Measurements from ENCODE around the gene CCDC185.

CCDC185 gene

DNA sequence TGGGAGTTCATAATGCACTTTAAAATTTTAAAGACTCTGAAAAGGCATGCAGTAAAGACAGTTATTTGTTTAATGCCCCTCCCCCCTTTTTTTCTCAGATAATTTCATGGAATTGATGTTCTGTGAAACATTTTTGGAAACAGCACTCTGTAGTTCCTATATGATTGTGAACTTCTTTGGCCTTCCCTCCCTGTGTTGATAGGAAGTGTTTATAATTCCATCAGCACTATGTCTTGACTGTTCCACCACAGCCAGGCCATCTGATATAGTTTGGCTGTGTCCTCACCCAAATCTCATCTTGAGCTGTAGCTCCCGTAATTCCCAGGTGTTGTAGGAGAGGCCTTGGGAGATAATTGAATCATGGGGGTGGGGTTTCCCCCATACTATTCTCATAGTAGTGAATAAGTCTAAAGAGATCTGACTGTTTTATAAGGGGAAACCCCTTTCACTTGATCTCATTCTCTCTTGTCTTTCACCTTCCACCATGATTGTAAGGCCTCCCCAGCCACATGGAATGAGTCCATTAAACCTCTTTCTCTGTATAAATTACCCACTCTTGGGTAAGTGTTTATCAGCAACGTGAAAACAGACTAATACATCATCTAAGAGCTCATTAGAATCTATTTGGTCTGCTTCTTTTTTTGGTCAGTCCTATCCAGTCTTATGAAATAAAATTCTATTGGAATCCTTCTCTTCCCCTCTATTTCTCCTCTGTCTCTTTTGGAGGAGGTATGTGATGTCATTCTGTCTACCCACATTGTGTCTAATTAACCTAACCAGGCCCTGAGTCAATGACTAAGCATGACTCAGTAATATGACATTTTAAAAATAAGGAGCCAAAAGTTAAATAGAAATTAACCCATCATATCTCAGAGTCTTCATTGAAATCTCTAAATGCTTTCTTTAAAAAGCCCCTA, 8.9 kb downstream of the CCDC185 start:
- Histone ChIP-seq H3K9ac (ENCODE audit: low read depth, low read length, poor library complexity) (no peak overlapping the region), H3K9me3 (replicated peaks in 1 of 2; ENCODE audit: control insufficient read depth in 2 of 2, insufficient read depth in 1 of 2, low read depth in 1 of 2, low read length in 2 of 2) (no peaks in the 10 kb centered on the region), H3K4me1 (ENCODE audit: control insufficient read depth in 2 of 2, insufficient read depth in 1 of 2, low read depth in 1 of 2, low read length in 2 of 2) (no peaks in the 10 kb centered on the region), H3K27me3 (ENCODE audit: control insufficient read depth in 3 of 3, insufficient read depth in 3 of 3, low read depth in 1 of 3, low read length in 3 of 3) (no peaks in the 10 kb centered on the region), H4K8ac (ENCODE audit: low read depth, low read length) (no peak overlapping the region), H3K4ac (ENCODE audit: low read length) (no peak overlapping the region), H2BK12ac (ENCODE audit: low read length) (no peak overlapping the region), H3K23ac (ENCODE audit: low read depth, low read length, poor library complexity) (no peak overlapping the region), H2AK5ac (ENCODE audit: low read depth, low read length) (no peak overlapping the region), H2AFZ (ENCODE audit: low read length) (no peak overlapping the region), H4K91ac (ENCODE audit: low read depth, low read length, poor library complexity) (no peak overlapping the region), H3K27ac (replicated peaks; ENCODE audit: low read length) (no peak overlapping the region), H3K18ac (ENCODE audit: low read length) (no peak overlapping the region), H3K14ac (ENCODE audit: low read length) (no peak overlapping the region), H3K4me3 (ENCODE audit: low read length in 2 of 2) (no peak overlapping the region), H3K79me1 (ENCODE audit: low read depth, low read length) (peaks cover 4% of the 10 kb centered on the region), H2BK120ac (ENCODE audit: low read depth, low read length) (no peak overlapping the region), H3K36me3 (replicated peaks in 1 of 2; ENCODE audit: control insufficient read depth in 2 of 2, insufficient read depth in 2 of 2, low read length in 2 of 2) (no peaks in the 10 kb centered on the region), H3K4me2 (ENCODE audit: insufficient read depth, low read length, poor library complexity, severe bottlenecking) (no peak overlapping the region), H2BK15ac (ENCODE audit: low read length) (no peak overlapping the region), H2BK5ac (ENCODE audit: low read length) (no peak overlapping the region)
- no peak for DNase-seq (ENCODE audit: low spot score)
- no CpG with 5 or more reads among the region's 2 CpGs for WGBS, 2 donors (ENCODE audit: extremely low coverage in 2 of 2, insufficient read length in 2 of 2, insufficient replicate concordance in 1 of 2)

DNA sequence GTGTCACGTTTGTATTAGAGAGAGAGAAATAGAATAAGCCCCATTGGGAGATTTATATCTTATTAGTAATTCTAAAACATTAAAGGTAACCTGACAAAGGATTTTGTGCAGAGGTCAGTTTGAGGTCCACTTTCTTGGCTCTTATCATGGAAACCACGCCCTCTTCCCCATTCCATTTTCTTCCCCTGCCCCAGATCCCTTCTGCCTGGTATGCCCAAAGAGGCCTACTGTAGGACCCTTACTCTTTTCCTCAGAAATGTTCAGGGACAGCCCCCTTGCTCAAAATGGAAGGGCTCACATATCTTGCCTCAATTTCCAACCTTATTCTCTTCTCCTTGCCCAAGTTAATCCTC, 9.6 kb downstream of the CCDC185 start:
- Histone ChIP-seq H3K9me3 (replicated peaks in 1 of 2; ENCODE audit: control insufficient read depth in 2 of 2, insufficient read depth in 1 of 2, low read depth in 1 of 2, low read length in 2 of 2) (no peaks in the 10 kb centered on the region), H3K36me3 (replicated peaks in 1 of 2; ENCODE audit: control insufficient read depth in 2 of 2, insufficient read depth in 2 of 2, low read length in 2 of 2) (no peaks in the 10 kb centered on the region), H2AFZ (ENCODE audit: low read length) (no peak overlapping the region), H3K4me2 (ENCODE audit: insufficient read depth, low read length, poor library complexity, severe bottlenecking) (no peak overlapping the region), H3K23ac (ENCODE audit: low read depth, low read length, poor library complexity) (no peak overlapping the region), H3K79me1 (ENCODE audit: low read depth, low read length) (peaks cover 4% of the 10 kb centered on the region), H4K91ac (ENCODE audit: low read depth, low read length, poor library complexity) (no peak overlapping the region), H2BK12ac (ENCODE audit: low read length) (no peak overlapping the region), H2AK5ac (ENCODE audit: low read depth, low read length) (no peak overlapping the region), H2BK5ac (ENCODE audit: low read length) (no peak overlapping the region), H3K14ac (ENCODE audit: low read length) (no peak overlapping the region), H2BK15ac (ENCODE audit: low read length) (no peak overlapping the region), H3K4me3 (ENCODE audit: low read length in 2 of 2) (no peak overlapping the region), H3K4ac (ENCODE audit: low read length) (no peak overlapping the region), H4K8ac (ENCODE audit: low read depth, low read length) (no peak overlapping the region), H3K27ac (replicated peaks; ENCODE audit: low read length) (no peak overlapping the region), H3K27me3 (ENCODE audit: control insufficient read depth in 3 of 3, insufficient read depth in 3 of 3, low read depth in 1 of 3, low read length in 3 of 3) (no peaks in the 10 kb centered on the region), H2BK120ac (ENCODE audit: low read depth, low read length) (no peak overlapping the region), H3K4me1 (ENCODE audit: control insufficient read depth in 2 of 2, insufficient read depth in 1 of 2, low read depth in 1 of 2, low read length in 2 of 2) (no peaks in the 10 kb centered on the region), H3K18ac (ENCODE audit: low read length) (no peak overlapping the region), H3K9ac (ENCODE audit: low read depth, low read length, poor library complexity) (no peak overlapping the region)
- no peak for DNase-seq (ENCODE audit: low spot score)
- WGBS, 2 donors (ENCODE audit: extremely low coverage in 2 of 2, insufficient read length in 2 of 2, insufficient replicate concordance in 1 of 2), result no CpG with 5 or more reads among the region's 2 CpGs

DNA sequence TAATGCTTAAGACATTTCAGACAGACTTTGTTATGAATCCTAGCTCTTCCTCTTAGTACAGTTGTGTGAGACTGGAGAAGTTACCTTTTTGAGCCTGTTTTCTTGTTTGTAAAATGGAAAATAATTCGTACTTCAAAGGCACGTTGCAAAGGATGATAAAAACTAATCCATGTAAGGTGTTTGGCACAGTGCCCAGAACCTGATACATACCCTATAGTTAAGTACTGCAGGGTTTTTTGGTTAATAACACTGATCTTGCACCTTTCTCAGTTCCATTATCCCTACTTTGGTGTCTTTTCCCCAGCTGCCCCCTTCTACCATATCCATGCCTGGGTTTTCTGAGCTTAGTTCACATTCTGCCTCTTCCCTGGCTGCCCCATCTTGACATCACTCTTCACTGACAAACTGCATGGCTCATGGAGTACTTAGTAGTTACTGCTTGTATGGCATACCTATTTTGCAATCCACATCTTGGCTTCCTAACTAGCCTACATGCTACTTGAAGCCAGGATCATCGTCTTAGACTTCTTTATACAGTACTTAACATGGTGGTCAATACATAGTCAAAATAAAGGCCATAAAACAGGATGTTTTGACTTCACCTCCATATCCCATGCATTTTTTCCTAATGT, 10.1 kb downstream of the CCDC185 start:
- no peak overlapping the region for H3K4ac ChIP-seq (ENCODE audit: low read length)

DNA sequence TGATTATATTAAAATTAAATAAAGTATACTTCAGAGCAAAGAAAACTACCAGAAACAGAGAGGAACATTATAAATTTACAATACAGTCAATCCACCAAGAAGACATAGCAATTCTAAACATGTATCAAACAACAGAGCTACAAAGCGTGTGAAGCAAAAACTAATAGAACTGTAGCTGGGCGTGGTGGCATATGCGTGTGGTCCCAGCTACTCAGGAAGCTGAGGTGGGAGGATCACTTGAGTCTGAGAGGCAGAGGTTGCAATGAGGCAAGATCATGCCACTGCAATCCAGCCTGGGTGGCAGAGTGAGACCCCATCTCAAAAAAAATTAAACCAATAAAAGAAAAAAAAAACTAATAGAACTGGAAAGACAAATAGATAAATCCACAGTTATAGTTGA, 12.3 kb downstream of the CCDC185 start:
- Histone ChIP-seq H4K8ac (ENCODE audit: low read depth, low read length) (no peak overlapping the region), H4K91ac (ENCODE audit: low read depth, low read length, poor library complexity) (no peak overlapping the region), H3K9ac (ENCODE audit: low read depth, low read length, poor library complexity) (no peak overlapping the region), H3K4me2 (ENCODE audit: insufficient read depth, low read length, poor library complexity, severe bottlenecking) (no peak overlapping the region), H2AFZ (ENCODE audit: low read length) (no peak overlapping the region), H3K18ac (ENCODE audit: low read length) (no peak overlapping the region), H2BK15ac (ENCODE audit: low read length) (no peak overlapping the region), H3K27me3 (ENCODE audit: control insufficient read depth in 3 of 3, insufficient read depth in 3 of 3, low read depth in 1 of 3, low read length in 3 of 3) (no peaks in the 10 kb centered on the region), H3K79me1 (ENCODE audit: low read depth, low read length) (peaks cover 4% of the 10 kb centered on the region), H2BK5ac (ENCODE audit: low read length) (no peak overlapping the region), H3K36me3 (replicated peaks in 1 of 2; ENCODE audit: control insufficient read depth in 2 of 2, insufficient read depth in 2 of 2, low read length in 2 of 2) (no peaks in the 10 kb centered on the region), H2BK120ac (ENCODE audit: low read depth, low read length) (no peak overlapping the region), H3K23ac (ENCODE audit: low read depth, low read length, poor library complexity) (no peak overlapping the region), H2AK5ac (ENCODE audit: low read depth, low read length) (no peak overlapping the region), H3K4me1 (ENCODE audit: control insufficient read depth in 2 of 2, insufficient read depth in 1 of 2, low read depth in 1 of 2, low read length in 2 of 2) (no peaks in the 10 kb centered on the region), H3K27ac (replicated peaks; ENCODE audit: low read length) (no peak overlapping the region), H2BK12ac (ENCODE audit: low read length) (no peak overlapping the region), H3K4ac (ENCODE audit: low read length) (no peak overlapping the region), H3K9me3 (replicated peaks in 1 of 2; ENCODE audit: control insufficient read depth in 2 of 2, insufficient read depth in 1 of 2, low read depth in 1 of 2, low read length in 2 of 2) (no peaks in the 10 kb centered on the region), H3K14ac (ENCODE audit: low read length) (no peak overlapping the region), H3K4me3 (ENCODE audit: low read length in 2 of 2) (no peak overlapping the region)
- DNase-seq (ENCODE audit: low spot score), result no peak
- WGBS, 2 donors (ENCODE audit: extremely low coverage in 2 of 2, insufficient read length in 2 of 2, insufficient replicate concordance in 1 of 2), result no CpG with 5 or more reads among the region's 3 CpGs

More for the DNA sequence above, 10.1 kb downstream of the CCDC185 start:
- Histone ChIP-seq H3K9ac (ENCODE audit: low read depth, low read length, poor library complexity) (no peak overlapping the region), H2AFZ (ENCODE audit: low read length) (no peak overlapping the region), H3K18ac (ENCODE audit: low read length) (no peak overlapping the region), H3K36me3 (replicated peaks in 1 of 2; ENCODE audit: control insufficient read depth in 2 of 2, insufficient read depth in 2 of 2, low read length in 2 of 2) (no peaks in the 10 kb centered on the region), H3K9me3 (replicated peaks in 1 of 2; ENCODE audit: control insufficient read depth in 2 of 2, insufficient read depth in 1 of 2, low read depth in 1 of 2, low read length in 2 of 2) (no peaks in the 10 kb centered on the region), H2AK5ac (ENCODE audit: low read depth, low read length) (no peak overlapping the region), H2BK15ac (ENCODE audit: low read length) (no peak overlapping the region), H3K27ac (replicated peaks; ENCODE audit: low read length) (no peak overlapping the region), H3K14ac (ENCODE audit: low read length) (no peak overlapping the region), H3K27me3 (ENCODE audit: control insufficient read depth in 3 of 3, insufficient read depth in 3 of 3, low read depth in 1 of 3, low read length in 3 of 3) (no peaks in the 10 kb centered on the region), H2BK5ac (ENCODE audit: low read length) (no peak overlapping the region), H4K91ac (ENCODE audit: low read depth, low read length, poor library complexity) (no peak overlapping the region), H4K8ac (ENCODE audit: low read depth, low read length) (no peak overlapping the region), H3K4me1 (ENCODE audit: control insufficient read depth in 2 of 2, insufficient read depth in 1 of 2, low read depth in 1 of 2, low read length in 2 of 2) (no peaks in the 10 kb centered on the region), H3K4me3 (ENCODE audit: low read length in 2 of 2) (no peak overlapping the region), H3K23ac (ENCODE audit: low read depth, low read length, poor library complexity) (no peak overlapping the region), H2BK120ac (ENCODE audit: low read depth, low read length) (no peak overlapping the region), H3K79me1 (ENCODE audit: low read depth, low read length) (peaks cover 4% of the 10 kb centered on the region), H3K4me2 (ENCODE audit: insufficient read depth, low read length, poor library complexity, severe bottlenecking) (no peak overlapping the region), H2BK12ac (ENCODE audit: low read length) (no peak overlapping the region)
- DNase-seq (ENCODE audit: low spot score), result no peak
- WGBS, 2 donors (ENCODE audit: extremely low coverage in 2 of 2, insufficient read length in 2 of 2, insufficient replicate concordance in 1 of 2), result no CpG with 5 or more reads among the region's 3 CpGs

Data from neuronal stem cell (in vitro differentiated cells).